ENCODE measurements around the gene ANK3. TPM values are rescaled to one million over a fixed set of nuclear protein-coding genes. Genes with fewer than 3 reads are reported as not detected.

The ANK3 gene
- total RNA-seq, 1 experiment from 2014 or later = 6.7 TPM

DNA sequence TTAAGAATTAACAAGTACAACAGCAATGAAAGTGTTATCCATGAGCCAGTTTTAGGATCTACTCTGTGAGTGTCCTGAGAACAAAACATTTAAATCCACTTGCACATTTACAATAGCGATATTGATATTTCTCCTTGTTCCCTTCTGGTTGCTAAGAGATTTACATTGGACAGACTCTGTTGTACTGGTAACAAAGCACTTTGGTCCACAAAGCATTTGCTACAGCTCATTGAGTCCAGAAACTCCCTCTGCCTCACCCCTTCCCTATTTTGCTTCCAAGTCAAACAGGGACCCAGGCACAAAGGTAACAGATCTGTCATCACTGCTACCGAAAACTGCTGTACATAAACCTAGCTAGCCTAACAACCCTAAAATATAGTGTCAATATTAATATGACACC lies 2.1 kb downstream of the ANK3 start:
- CTCF ChIA-PET = no interaction called here
- no peak overlapping the region for H3K27ac Mint-ChIP-seq (ENCODE audit: low read depth, unreplicated experiment)

DNA sequence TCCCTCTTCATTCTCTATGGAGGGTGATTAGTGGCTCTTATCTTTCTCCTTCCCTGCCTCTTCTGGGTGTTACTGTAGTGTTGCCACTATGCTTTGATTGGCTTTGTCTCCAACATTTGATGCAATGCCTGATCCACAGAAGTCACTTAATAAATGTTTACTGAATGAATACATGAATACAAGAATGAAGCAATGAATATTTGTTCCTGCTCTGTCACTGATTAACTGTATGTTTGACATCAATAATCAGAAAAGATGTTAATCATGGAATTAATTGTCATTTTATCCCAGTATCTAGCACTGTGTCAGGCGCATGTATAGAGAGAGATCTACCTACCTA lies 4.3 kb downstream of the ANK3 start:
- Mint-ChIP-seq H3K36me3 (ENCODE audit: insufficient read depth, unreplicated experiment) (no peaks in the 10 kb centered on the region), H3K27me3 (ENCODE audit: insufficient read depth, unreplicated experiment) (no peaks in the 10 kb centered on the region), H3K4me3 (ENCODE audit: unreplicated experiment) (no peak overlapping the region), H3K9me3 (ENCODE audit: unreplicated experiment) (no peaks in the 10 kb centered on the region), H3K4me1 (ENCODE audit: insufficient read depth, unreplicated experiment) (peaks cover 28% of the 10 kb centered on the region), H3K27ac (ENCODE audit: low read depth, unreplicated experiment) (peak overlapping the region; percentile 18)
- ChIA-PET POLR2A (interaction anchor here (0.9 to 3.1 kb wide), 5 partner anchors 8 to 478 kb away, joined by 3 to 13 read pairs (median 5); no protein-coding TSS in a partner anchor), CTCF (interaction anchor here (0.6 kb wide), 1 partner anchor 57 kb away, joined by 3 read pairs; no protein-coding TSS in a partner anchor)
- DNase-seq (ENCODE audit: unreplicated experiment) = no peak
- TF ChIP-seq, protein P1, sequence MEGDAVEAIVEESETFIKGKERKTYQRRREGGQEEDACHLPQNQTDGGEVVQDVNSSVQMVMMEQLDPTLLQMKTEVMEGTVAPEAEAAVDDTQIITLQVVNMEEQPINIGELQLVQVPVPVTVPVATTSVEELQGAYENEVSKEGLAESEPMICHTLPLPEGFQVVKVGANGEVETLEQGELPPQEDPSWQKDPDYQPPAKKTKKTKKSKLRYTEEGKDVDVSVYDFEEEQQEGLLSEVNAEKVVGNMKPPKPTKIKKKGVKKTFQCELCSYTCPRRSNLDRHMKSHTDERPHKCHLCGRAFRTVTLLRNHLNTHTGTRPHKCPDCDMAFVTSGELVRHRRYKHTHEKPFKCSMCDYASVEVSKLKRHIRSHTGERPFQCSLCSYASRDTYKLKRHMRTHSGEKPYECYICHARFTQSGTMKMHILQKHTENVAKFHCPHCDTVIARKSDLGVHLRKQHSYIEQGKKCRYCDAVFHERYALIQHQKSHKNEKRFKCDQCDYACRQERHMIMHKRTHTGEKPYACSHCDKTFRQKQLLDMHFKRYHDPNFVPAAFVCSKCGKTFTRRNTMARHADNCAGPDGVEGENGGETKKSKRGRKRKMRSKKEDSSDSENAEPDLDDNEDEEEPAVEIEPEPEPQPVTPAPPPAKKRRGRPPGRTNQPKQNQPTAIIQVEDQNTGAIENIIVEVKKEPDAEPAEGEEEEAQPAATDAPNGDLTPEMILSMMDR (IDR thresholded peaks at IDR 0.05; ENCODE audit: unreplicated experiment) = no peak
- intact Hi-C loops (cut with micrococcal nuclease) = loop anchor here (2.0 kb wide), 1 partner anchor 29 kb away; no protein-coding TSS in a partner anchor
- BruUV-seq (replicated peaks) = no TSS peak

More for the DNA sequence above, 2.1 kb downstream of the ANK3 start:
- H3K4me1 Mint-ChIP-seq (ENCODE audit: insufficient read depth, unreplicated experiment) = peaks cover 22% of the 10 kb centered on the region
- TF ChIP-seq, protein P1 (IDR thresholded peaks at IDR 0.05; ENCODE audit: unreplicated experiment) = no peak
- DNase-seq (ENCODE audit: unreplicated experiment) = no peak
- H3K36me3 Mint-ChIP-seq (ENCODE audit: insufficient read depth, unreplicated experiment) = no peaks in the 10 kb centered on the region
- no TSS peak for BruUV-seq (replicated peaks)
- no peak overlapping the region for H3K4me3 Mint-ChIP-seq (ENCODE audit: unreplicated experiment)
- intact Hi-C loops (cut with micrococcal nuclease) = no loop called here
- no peaks in the 10 kb centered on the region for H3K9me3 Mint-ChIP-seq (ENCODE audit: unreplicated experiment)
- H3K27me3 Mint-ChIP-seq (ENCODE audit: insufficient read depth, unreplicated experiment) = no peaks in the 10 kb centered on the region
- POLR2A ChIA-PET = no interaction called here

DNA sequence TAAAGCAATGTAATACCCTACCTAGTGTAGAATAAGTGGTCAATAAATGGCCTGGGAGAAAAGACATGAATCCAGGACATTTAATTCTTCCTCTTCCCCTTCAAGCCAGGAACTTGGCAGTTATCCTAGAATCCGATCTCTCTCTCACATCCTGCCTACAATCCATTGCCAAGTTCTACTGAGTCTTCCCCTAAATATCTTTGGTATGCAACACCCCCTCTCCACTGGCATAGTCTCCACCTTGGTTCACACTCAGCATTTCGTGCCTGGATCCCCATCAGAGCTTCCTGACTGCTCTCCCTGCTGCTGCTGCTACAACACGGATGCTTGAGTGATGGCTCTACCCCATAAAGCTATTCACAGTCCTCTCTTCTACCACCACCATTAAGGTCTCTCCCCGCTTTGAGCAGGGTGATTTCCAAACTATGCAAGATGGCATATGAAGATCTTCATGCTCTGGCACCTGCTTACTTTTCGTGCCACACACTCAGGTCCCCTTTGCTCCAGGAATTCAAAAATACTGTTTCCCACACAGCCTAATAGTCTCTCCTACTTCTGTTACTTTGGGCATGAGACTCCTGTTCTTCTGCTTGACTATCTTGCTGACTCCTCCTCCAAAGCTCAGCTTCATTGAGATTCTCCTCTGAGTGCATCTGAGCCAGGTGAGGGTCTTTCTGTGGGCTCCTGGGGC lies 4.8 kb downstream of the ANK3 start:
- Mint-ChIP-seq H3K4me3 (ENCODE audit: unreplicated experiment) (peak overlapping the region; percentile 20), H3K9me3 (ENCODE audit: unreplicated experiment) (no peaks in the 10 kb centered on the region), H3K36me3 (ENCODE audit: insufficient read depth, unreplicated experiment) (no peaks in the 10 kb centered on the region), H3K27me3 (ENCODE audit: insufficient read depth, unreplicated experiment) (no peaks in the 10 kb centered on the region), H3K27ac (ENCODE audit: low read depth, unreplicated experiment) (peak overlapping the region; percentile 18), H3K4me1 (ENCODE audit: insufficient read depth, unreplicated experiment) (peaks cover 28% of the 10 kb centered on the region)
- BruUV-seq (replicated peaks) = no TSS peak
- TF ChIP-seq, protein P1 (IDR thresholded peaks at IDR 0.05; ENCODE audit: unreplicated experiment) = no peak
- POLR2A ChIA-PET = interaction anchor here (0.7 to 3.1 kb wide), 9 partner anchors 8 to 508 kb away, joined by 3 to 13 read pairs (median 3); no protein-coding TSS in a partner anchor
- intact Hi-C loops (cut with micrococcal nuclease) = loop anchor here (2.0 to 5.0 kb wide), 2 partner anchors 30 to 47 kb away; no protein-coding TSS in a partner anchor
- DNase-seq (ENCODE audit: unreplicated experiment) = peak; percentile 97
- CTCF ChIA-PET = interaction anchor here (0.6 to 1.3 kb wide), 2 partner anchors 56 to 58 kb away, joined by 3 read pairs; no protein-coding TSS in a partner anchor

DNA sequence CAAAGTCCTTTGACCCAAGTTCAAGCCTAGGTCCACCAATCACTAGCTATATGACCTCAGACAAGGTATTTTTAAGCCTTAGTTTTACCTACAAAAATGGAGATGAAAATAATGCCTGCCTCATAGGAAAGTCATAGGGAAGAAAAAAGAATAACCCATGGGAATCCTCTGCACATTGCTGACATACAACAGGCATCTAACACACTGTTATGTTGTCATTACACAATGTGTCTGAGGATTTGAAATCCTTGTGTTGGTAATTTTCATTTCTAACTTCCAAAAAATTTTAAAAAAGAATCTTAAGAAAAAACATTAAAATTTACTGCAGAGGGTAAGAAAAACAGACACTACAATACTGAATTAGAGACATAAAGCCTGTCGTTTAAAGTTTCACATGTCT lies 5.7 kb downstream of the ANK3 start:
- H3K36me3 Mint-ChIP-seq (ENCODE audit: insufficient read depth, unreplicated experiment) = no peaks in the 10 kb centered on the region
- TF ChIP-seq, protein P1 (IDR thresholded peaks at IDR 0.05; ENCODE audit: unreplicated experiment) = no peak
- H3K9me3 Mint-ChIP-seq (ENCODE audit: unreplicated experiment) = no peaks in the 10 kb centered on the region
- BruUV-seq (replicated peaks) = no TSS peak
- ChIA-PET POLR2A (interaction anchor here (0.7 to 3.1 kb wide), 10 partner anchors 9 to 507 kb away, joined by 3 to 13 read pairs (median 3); no protein-coding TSS in a partner anchor), CTCF (interaction anchor here (0.8 to 1.3 kb wide), 7 partner anchors 10 to 69 kb away, joined by 3 read pairs; no protein-coding TSS in a partner anchor)
- peak; percentile 14 for DNase-seq (ENCODE audit: unreplicated experiment)
- no peak overlapping the region for H3K4me3 Mint-ChIP-seq (ENCODE audit: unreplicated experiment)
- intact Hi-C loops (cut with micrococcal nuclease) = loop anchor here (2.0 to 5.0 kb wide), 2 partner anchors 31 to 48 kb away; no protein-coding TSS in a partner anchor
- no peaks in the 10 kb centered on the region for H3K27me3 Mint-ChIP-seq (ENCODE audit: insufficient read depth, unreplicated experiment)
- peak overlapping the region; percentile 46 for H3K27ac Mint-ChIP-seq (ENCODE audit: low read depth, unreplicated experiment)
- H3K4me1 Mint-ChIP-seq (ENCODE audit: insufficient read depth, unreplicated experiment) = peaks cover 28% of the 10 kb centered on the region

Data from MCF 10A (cell line).